Measurements from ENCODE around the gene RFWD3. TPM values are rescaled to one million over a fixed set of nuclear protein-coding genes. Genes with fewer than 3 reads are reported as not detected.
A peak's percentile ranks its signal among the peaks of the same experiment; 100 is the strongest.

Gene RFWD3
- total RNA-seq, 3 donors from 2014 or later (not counting 1 experiment from before 2014, with no cell fraction given): 41.1 to 53.4 (median 47.5) TPM

DNA sequence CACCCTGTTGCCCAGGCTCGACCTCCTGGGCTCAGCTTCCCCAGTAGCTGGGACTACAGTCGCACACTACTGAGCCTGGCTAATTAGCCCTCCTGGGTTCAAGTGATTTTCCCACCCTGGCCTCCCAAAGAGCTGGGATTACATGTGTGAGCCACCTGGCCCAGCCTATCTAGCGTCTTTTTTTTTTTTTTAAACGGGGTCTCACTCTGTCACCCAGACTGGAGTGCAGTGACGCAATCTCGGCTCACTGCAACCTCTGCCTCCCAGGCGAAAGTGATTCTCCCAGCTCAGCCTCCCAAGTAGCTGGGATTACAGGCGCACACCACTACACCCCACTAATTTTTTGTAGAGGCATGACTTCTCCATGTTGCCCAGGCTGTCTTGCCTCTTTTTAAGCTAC, 93.1 kb downstream of the RFWD3 start:
- Mint-ChIP-seq H3K27me3 (ENCODE audit: low read depth in 2 of 2) (no peaks in the 10 kb centered on the region), H3K9me3 (no peaks in the 10 kb centered on the region), H3K4me1 (peaks cover 66 to 77% of the 10 kb centered on the region in 2 donors), H3K4me3 (no peak overlapping the region), H3K27ac (peak overlapping the region; percentile 44 to 70), H3K36me3 (no peaks in the 10 kb centered on the region)
- WGBS (ENCODE audit: insufficient coverage): 87% methylated on average over 8 of the region's 8 CpGs
- DNase-seq: no peak
- TF ChIP-seq, protein P1, sequence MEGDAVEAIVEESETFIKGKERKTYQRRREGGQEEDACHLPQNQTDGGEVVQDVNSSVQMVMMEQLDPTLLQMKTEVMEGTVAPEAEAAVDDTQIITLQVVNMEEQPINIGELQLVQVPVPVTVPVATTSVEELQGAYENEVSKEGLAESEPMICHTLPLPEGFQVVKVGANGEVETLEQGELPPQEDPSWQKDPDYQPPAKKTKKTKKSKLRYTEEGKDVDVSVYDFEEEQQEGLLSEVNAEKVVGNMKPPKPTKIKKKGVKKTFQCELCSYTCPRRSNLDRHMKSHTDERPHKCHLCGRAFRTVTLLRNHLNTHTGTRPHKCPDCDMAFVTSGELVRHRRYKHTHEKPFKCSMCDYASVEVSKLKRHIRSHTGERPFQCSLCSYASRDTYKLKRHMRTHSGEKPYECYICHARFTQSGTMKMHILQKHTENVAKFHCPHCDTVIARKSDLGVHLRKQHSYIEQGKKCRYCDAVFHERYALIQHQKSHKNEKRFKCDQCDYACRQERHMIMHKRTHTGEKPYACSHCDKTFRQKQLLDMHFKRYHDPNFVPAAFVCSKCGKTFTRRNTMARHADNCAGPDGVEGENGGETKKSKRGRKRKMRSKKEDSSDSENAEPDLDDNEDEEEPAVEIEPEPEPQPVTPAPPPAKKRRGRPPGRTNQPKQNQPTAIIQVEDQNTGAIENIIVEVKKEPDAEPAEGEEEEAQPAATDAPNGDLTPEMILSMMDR (IDR thresholded peaks at IDR 0.05): no peak
- no peaks in the 10 kb centered on the region for H3K36me3 ChIP-seq (ENCODE audit: control insufficient read depth, insufficient read depth, low read length)
- no peak overlapping the region for H3K4me3 ChIP-seq (ENCODE audit: low read length)
- H3K27ac ChIP-seq (ENCODE audit: low read length): no peak overlapping the region
- H3K27me3 ChIP-seq (ENCODE audit: control insufficient read depth, insufficient read depth, low read length): no peaks in the 10 kb centered on the region
- peaks cover 19% of the 10 kb centered on the region for H3K4me1 ChIP-seq (ENCODE audit: control insufficient read depth, insufficient read depth, low read length)
- intact Hi-C loops (cut with micrococcal nuclease): no loop called here
- no peak for ATAC-seq
- H3K9me3 ChIP-seq (ENCODE audit: control insufficient read depth, insufficient read depth, low read length): no peaks in the 10 kb centered on the region

Other genes with a start within 250 kb of the RFWD3 start
- gene CLEC18B, start 245.4 kb downstream of the RFWD3 start, total RNA-seq: 1 to 10 TPM in 1 of 3 donors, under 1 TPM in 2; 0.24 to 1.8 (median 0.30) TPM
- 100 to 1,000 TPM; 184 to 225 (median 188) TPM for gene GLG1, start 59.8 kb downstream of the RFWD3 start, total RNA-seq
- gene MLKL, start 34.0 kb upstream of the RFWD3 start, total RNA-seq: 10 to 100 TPM; 39.8 to 57.5 (median 52.1) TPM
- under 1 TPM in 2 of 3 donors, not detected in 1; 0.14 to 0.93 TPM for gene FA2H, start 107.9 kb upstream of the RFWD3 start, total RNA-seq